ENCODE results near the gene EFNB2.

Gene EFNB2

GRCh38 chr13:106555631-106556328 is 20.3 kb upstream of the EFNB2 start:
- no peak for DNase-seq
- intact Hi-C loops (cut with DNase I), result no loop called here

GRCh38 chr13:106551751-106552150 is 16.3 kb upstream of the EFNB2 start:
- intact Hi-C loops (cut with DNase I), result no loop called here
- no peak for DNase-seq

- intact Hi-C loops (cut with DNase I), result no loop called here
- no peak for DNase-seq
These were observed 15.9 kb upstream of the EFNB2 start for GRCh38 chr13:106551350-106551749.

GRCh38 chr13:106550570-106551135 is 15.2 kb upstream of the EFNB2 start:
- intact Hi-C loops (cut with DNase I), result no loop called here
- no peak for DNase-seq

GRCh38 chr13:106548064-106548696 is 12.7 kb upstream of the EFNB2 start:
- intact Hi-C loops (cut with DNase I), result no loop called here
- no peak for DNase-seq

GRCh38 chr13:106541826-106542225 is 6.4 kb upstream of the EFNB2 start:
- DNase-seq, result no peak
- intact Hi-C loops (cut with DNase I), result no loop called here

GRCh38 chr13:106540613-106541012 is 5.2 kb upstream of the EFNB2 start:
- DNase-seq, result no peak
- intact Hi-C loops (cut with DNase I), result no loop called here

- no peak for DNase-seq
- intact Hi-C loops (cut with DNase I), result loop anchor here (10.0 kb wide), 2 partner anchors 377 to 1123 kb away; no protein-coding TSS in a partner anchor
These were observed 2.1 kb upstream of the EFNB2 start for GRCh38 chr13:106537521-106537920.

GRCh38 chr13:106536244-106537034 is 977 bp upstream of the EFNB2 start:
- peak; percentile 82 to 99 (median 95) for DNase-seq
- intact Hi-C loops (cut with DNase I), result loop anchor here (10.0 kb wide), 2 partner anchors 378 to 1122 kb away; no protein-coding TSS in a partner anchor

GRCh38 chr13:106534639-106535551 is 567 bp downstream of the EFNB2 start:
- DNase-seq, result peak in 27 of 42 donors; percentile 25 to 69 (median 47)
- intact Hi-C loops (cut with DNase I), result loop anchor here (5.0 to 10.0 kb wide), 3 partner anchors 380 to 1120 kb away; no protein-coding TSS in a partner anchor

GRCh38 chr13:106533943-106534638 is 1.4 kb downstream of the EFNB2 start:
- intact Hi-C loops (cut with DNase I), result loop anchor here (5.0 to 10.0 kb wide), 3 partner anchors 381 to 1119 kb away; no protein-coding TSS in a partner anchor
- DNase-seq, result peak in 39 of 42 donors; percentile 29 to 78 (median 61)

- intact Hi-C loops (cut with DNase I), result loop anchor here (5.0 to 10.0 kb wide), 3 partner anchors 381 to 1119 kb away; no protein-coding TSS in a partner anchor
- peak; percentile 66 to 94 (median 87) for DNase-seq
These were observed 2.1 kb downstream of the EFNB2 start for GRCh38 chr13:106533101-106533942.

- intact Hi-C loops (cut with DNase I), result loop anchor here (5.0 to 10.0 kb wide), 3 partner anchors 382 to 1118 kb away; no protein-coding TSS in a partner anchor
- peak in 16 of 42 donors; percentile 21 to 71 (median 48) for DNase-seq
These were observed 3.1 kb downstream of the EFNB2 start for GRCh38 chr13:106532111-106532929.

GRCh38 chr13:106530980-106531481 is 4.4 kb downstream of the EFNB2 start:
- intact Hi-C loops (cut with DNase I), result loop anchor here (5.0 to 10.0 kb wide), 3 partner anchors 384 to 1116 kb away; no protein-coding TSS in a partner anchor
- DNase-seq, result no peak

- peak in 27 of 42 donors; percentile 24 to 78 (median 54) for DNase-seq
- intact Hi-C loops (cut with DNase I), result loop anchor here (5.0 to 10.0 kb wide), 3 partner anchors 384 to 1116 kb away; no protein-coding TSS in a partner anchor
These were observed 5.2 kb downstream of the EFNB2 start for GRCh38 chr13:106530171-106530851.
